A375 (cell line): ENCODE measurements around the gene TIA1. TPM values are rescaled to one million over a fixed set of nuclear protein-coding genes. Genes with fewer than 3 reads are reported as not detected.

Source experiments
- small RNA-seq: library from RNA; depleted of rRNA; stranded (forward); fragments of <200 nt; gene quantifications from one replicate; pipeline ENCODE3, GENCODE V24; 2014
- total RNA-seq: library from RNA; depleted of rRNA; stranded (reverse); fragments of >200 nt; shearing (Covaris generic); gene quantifications from 2 replicates; pipeline ENCODE4 v1.2.3, GENCODE V29; 2014; rRNA removed

The TIA1 gene, protein sequence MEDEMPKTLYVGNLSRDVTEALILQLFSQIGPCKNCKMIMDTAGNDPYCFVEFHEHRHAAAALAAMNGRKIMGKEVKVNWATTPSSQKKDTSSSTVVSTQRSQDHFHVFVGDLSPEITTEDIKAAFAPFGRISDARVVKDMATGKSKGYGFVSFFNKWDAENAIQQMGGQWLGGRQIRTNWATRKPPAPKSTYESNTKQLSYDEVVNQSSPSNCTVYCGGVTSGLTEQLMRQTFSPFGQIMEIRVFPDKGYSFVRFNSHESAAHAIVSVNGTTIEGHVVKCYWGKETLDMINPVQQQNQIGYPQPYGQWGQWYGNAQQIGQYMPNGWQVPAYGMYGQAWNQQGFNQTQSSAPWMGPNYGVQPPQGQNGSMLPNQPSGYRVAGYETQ
- 64.4 and 72.8 TPM in 2 replicates for total RNA-seq

GRCh38 chr2:70248181-70248847, at the start of gene TIA1:
TSS of gene TIA1 (minus strand) at chr2:70248628. CDS start at chr2:70248430, 198 bp downstream.

GRCh38 chr2:70190418-70191243, 57.8 kb downstream of the TIA1 start, which contains the start of gene C2orf42:
TSS of gene C2orf42 (minus strand) at chr2:70191019. CDS start at chr2:70181985, 9,034 bp downstream.

Small RNAs within 50 kb of the gene (small RNA-seq; reads per million reads assigned to genes)
- gene AC016700.2 (not detected), gene MIR1285-2 (not detected)

Other genes with a start within 250 kb of the TIA1 start
- 30.7 and 40.1 TPM in 2 replicates for gene PCBP1, start 161.2 kb downstream of the TIA1 start, total RNA-seq
- 12.2 and 27.1 TPM in 2 replicates for gene C2orf42, start 57.6 kb downstream of the TIA1 start, total RNA-seq
- gene PCYOX1, start 9.5 kb upstream of the TIA1 start, total RNA-seq, result 9.5 and 10.3 TPM in 2 replicates
- 670 and 741 TPM in 2 replicates for gene SNRPG, start 45.1 kb upstream of the TIA1 start, total RNA-seq
- 52.7 and 53.6 TPM in 2 replicates for gene FAM136A, start 53.4 kb upstream of the TIA1 start, total RNA-seq